OCI-LY7 (cell line): ENCODE results near the gene LRRC4. TPM values are rescaled to one million over a fixed set of nuclear protein-coding genes. Genes with fewer than 3 reads are reported as not detected.

Experiments
- BruUV-seq: library from RNA; stranded (reverse); fragments of 400-500 nt; replicated peaks from 2 replicates; lab custom pipeline; 2021; lab: Mats Ljungman, UMichigan
- CTCF ChIA-PET: fragments of 300-600 bp; sonication (Branson Sonifier 250); formaldehyde crosslinking; loops from one replicate; lab custom pipeline; 2022; ENCODE audit warnings: antibody characterized with exemption; ENCODE audit not compliant: unreplicated experiment; lab: Charles Lee
- POLR2A ChIA-PET: fragments of 300-600 bp; sonication (Branson Sonifier 250); formaldehyde crosslinking; loops from one replicate; lab custom pipeline; 2022; ENCODE audit warnings: antibody characterized with exemption; lab: Charles Lee
- DNase-seq: peaks from one replicate; pipeline ENCODE4 v3.0.0-alpha.2; 2015; ENCODE audit warnings: low spot score
- H2AFZ ChIP-seq: fragments of 200-600 bp; sonication (generic), shearing (Covaris generic); 2 replicates; pipeline ENCODE4 v1.6.1; 2014; ENCODE audit warnings: mild to moderate bottlenecking, antibody characterized with exemption, low read length, moderate library complexity
- H3K27ac ChIP-seq: fragments of 200-600 bp; sonication (generic); 2 replicates; pipeline ENCODE4 v1.5.1; 2014; ENCODE audit warnings: mixed run types, low read depth, mild to moderate bottlenecking, moderate library complexity, low read length, inconsistent platforms; ENCODE audit not compliant: poor library complexity, severe bottlenecking
- H3K36me3 ChIP-seq: fragments of 200-600 bp; sonication (generic); 2 replicates; pipeline ENCODE4 v1.6.1; 2014; ENCODE audit warnings: mild to moderate bottlenecking, antibody characterized with exemption, low read length, moderate library complexity, mixed read lengths; ENCODE audit not compliant: insufficient read depth
- H3K4me1 ChIP-seq: fragments of 200-600 bp; sonication (generic); 2 replicates; pipeline ENCODE4 v1.5.1; 2014; ENCODE audit warnings: mild to moderate bottlenecking, low read length; ENCODE audit not compliant: insufficient read depth, poor library complexity, severe bottlenecking
- H3K4me2 ChIP-seq: fragments of 200-600 bp; sonication (generic); 2 replicates; pipeline ENCODE4 v1.6.1; 2014; ENCODE audit warnings: mild to moderate bottlenecking, low read length
- H3K4me3 ChIP-seq: fragments of 200-600 bp; sonication (generic); 2 replicates; pipeline ENCODE4 v1.5.1; 2014; ENCODE audit warnings: mild to moderate bottlenecking, low read depth, low read length; ENCODE audit not compliant: poor library complexity, severe bottlenecking
- H3K79me2 ChIP-seq: fragments of 200-600 bp; sonication (generic); 2 replicates; pipeline ENCODE4 v1.6.1; 2016; ENCODE audit warnings: low read depth, mild to moderate bottlenecking, low read length, moderate library complexity, mixed read lengths; ENCODE audit not compliant: insufficient read depth
- H3K9me2 ChIP-seq: fragments of 200-600 bp; sonication (generic); 2 replicates; pipeline ENCODE4 v1.6.1; 2016; ENCODE audit warnings: mild to moderate bottlenecking, low read length, mixed read lengths; ENCODE audit not compliant: insufficient read depth
- H3K9me3 ChIP-seq: fragments of 200-600 bp; sonication (generic); 2 replicates; pipeline ENCODE4 v1.6.1; 2014; ENCODE audit warnings: mild to moderate bottlenecking, mixed run types, low read length, mixed read lengths
- H4K20me1 ChIP-seq: fragments of 200-600 bp; sonication (generic); 2 replicates; pipeline ENCODE4 v1.6.1; 2014; ENCODE audit warnings: mild to moderate bottlenecking, antibody characterized with exemption, low read length, moderate library complexity, mixed read lengths; ENCODE audit not compliant: insufficient read depth
- CTCF ChIP-seq: fragments of 200-600 bp; sonication (generic); conservative IDR thresholded peaks from 2 replicates; pipeline ENCODE4 v1.5.1; 2014; ENCODE audit warnings: mild to moderate bottlenecking, antibody characterized with exemption, low read length, moderate library complexity, mixed read lengths
- EZH2phosphoT487 ChIP-seq: fragments of 200-600 bp; sonication (generic); IDR thresholded peaks from 2 replicates; pipeline ENCODE4 v1.6.1; 2018; ENCODE audit warnings: low read depth, borderline replicate concordance, mild to moderate bottlenecking, mixed run types, antibody characterized with exemption, low read length, moderate library complexity, mixed read lengths
- intact Hi-C: fragments of 100-400 bp; cut with micrococcal nuclease; formaldehyde crosslinking; loops from one replicate; pipeline ENCODE4 v1.10.0; 2022; ENCODE audit not compliant: unreplicated experiment
- total RNA-seq, 2 experiments: library from RNA; depleted of rRNA in 1 of 2; stranded (reverse); fragments of >200 nt in 1 of 2; shearing (Covaris generic) in 1 of 2; gene quantifications; 2 replicates each; pipeline ENCODE4 v1.2.3, GENCODE V29; 2014 to 2022

The LRRC4 gene
- total RNA-seq, 2 experiments from 2014 or later = not detected

DNA sequence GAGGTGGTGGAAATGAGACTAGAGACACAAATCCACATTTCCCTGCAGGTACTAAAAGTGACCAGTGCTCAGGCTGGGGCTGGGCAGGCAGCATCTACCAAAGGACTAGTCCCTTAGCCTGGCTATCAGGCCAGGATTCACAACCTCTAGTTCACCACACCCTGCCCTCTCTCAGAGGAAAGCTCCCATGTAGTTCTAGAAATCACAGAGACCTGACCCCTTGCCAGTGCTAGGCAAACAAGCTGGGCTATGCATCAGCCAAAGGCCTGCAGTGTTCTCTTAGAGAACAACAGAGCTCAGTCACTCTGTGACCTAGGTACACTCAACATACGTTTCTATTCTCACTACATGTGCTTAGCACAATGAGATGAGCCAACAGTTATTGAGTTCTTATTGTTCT is 26.7 kb upstream of the LRRC4 start:
- TF ChIP-seq CTCF = no peak
- TF ChIP-seq EZH2phosphoT487 = no peak
- no peak overlapping the region for H2AFZ ChIP-seq
- intact Hi-C loops = no loop called here
- DNase-seq = no peak
- H3K79me2 ChIP-seq = no peaks in the 10 kb centered on the region
- no peaks in the 10 kb centered on the region for H3K9me2 ChIP-seq
- H3K4me1 ChIP-seq = peaks cover 3% of the 10 kb centered on the region
- POLR2A ChIA-PET = interaction anchor here (0.6 to 2.0 kb wide), 4 partner anchors 11 to 120 kb away, joined by 3 to 7 read pairs (median 4); no protein-coding TSS in a partner anchor
- H3K4me3 ChIP-seq = no peak overlapping the region
- no peaks in the 10 kb centered on the region for H3K9me3 ChIP-seq
- H3K36me3 ChIP-seq = no peaks in the 10 kb centered on the region; the same call in 1 of the 2 replicates
- H3K4me2 ChIP-seq = no peak overlapping the region
- H4K20me1 ChIP-seq = no peaks in the 10 kb centered on the region
- CTCF ChIA-PET = no interaction called here
- BruUV-seq = no TSS peak
- no peak overlapping the region for H3K27ac ChIP-seq

DNA sequence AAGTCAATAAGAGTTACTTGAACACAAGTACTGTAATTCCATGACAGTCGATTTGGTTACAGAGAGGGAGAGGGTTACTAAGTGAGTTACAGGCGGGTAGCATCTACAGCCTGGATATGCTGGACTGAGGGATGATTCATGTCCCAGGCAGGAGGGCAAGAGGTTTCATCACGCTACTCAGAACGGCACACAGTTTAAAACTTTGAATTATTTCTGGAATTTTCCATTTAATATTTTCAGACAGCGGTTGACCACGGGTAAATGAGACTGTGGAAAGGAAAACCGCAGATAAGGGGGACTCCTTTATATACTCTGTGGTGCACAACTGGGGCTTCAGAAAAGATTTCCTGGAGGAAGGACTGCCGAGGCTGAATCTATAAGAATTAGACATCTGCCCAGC is 25.7 kb upstream of the LRRC4 start:
- Histone ChIP-seq H2AFZ (no peak overlapping the region), H3K4me2 (no peak overlapping the region), H3K9me2 (no peaks in the 10 kb centered on the region), H4K20me1 (no peaks in the 10 kb centered on the region), H3K4me1 (peaks cover 7% of the 10 kb centered on the region), H3K36me3 (no peaks in the 10 kb centered on the region; the same call in 1 of the 2 replicates), H3K27ac (no peak overlapping the region), H3K79me2 (no peaks in the 10 kb centered on the region), H3K9me3 (no peaks in the 10 kb centered on the region), H3K4me3 (no peak overlapping the region)
- no peak for DNase-seq
- no TSS peak for BruUV-seq
- no peak for TF ChIP-seq EZH2phosphoT487
- no peak for TF ChIP-seq CTCF
- ChIA-PET CTCF (no interaction called here), POLR2A (interaction anchor here (2.4 kb wide), 1 partner anchor 22 kb away, joined by 6 read pairs; no protein-coding TSS in a partner anchor)
- intact Hi-C loops = no loop called here

DNA sequence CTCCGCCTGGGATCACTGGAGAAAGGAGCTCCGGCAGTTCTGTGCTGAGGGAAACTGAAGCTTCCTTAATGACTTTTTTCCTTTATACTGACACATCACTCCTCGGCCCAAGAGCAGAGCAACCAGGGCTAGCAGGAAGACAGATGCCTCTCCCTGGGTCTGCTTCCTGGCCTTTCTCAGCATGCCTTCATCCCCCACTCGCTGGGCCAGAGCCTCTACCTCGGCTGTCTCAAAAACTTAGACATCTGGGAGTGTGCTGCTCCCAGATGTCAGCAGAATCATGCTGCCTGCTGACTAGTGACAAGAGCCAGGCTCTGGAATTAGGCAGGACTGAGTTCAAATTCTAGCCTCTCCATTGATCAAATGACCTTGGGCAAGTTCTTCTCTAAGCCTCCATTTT is 24.4 kb upstream of the LRRC4 start:
- no peak for DNase-seq
- H3K4me2 ChIP-seq = no peak overlapping the region
- no peak overlapping the region for H3K27ac ChIP-seq
- no TSS peak for BruUV-seq
- no peaks in the 10 kb centered on the region for H4K20me1 ChIP-seq
- intact Hi-C loops = no loop called here
- no peak for TF ChIP-seq EZH2phosphoT487
- no peak for TF ChIP-seq CTCF
- H2AFZ ChIP-seq = no peak overlapping the region
- CTCF ChIA-PET = interaction anchor here (0.5 kb wide), 1 partner anchor 346 kb away, joined by 3 read pairs; no protein-coding TSS in a partner anchor
- POLR2A ChIA-PET = interaction anchor here (0.6 to 2.4 kb wide), 3 partner anchors 11 to 21 kb away, joined by 3 to 6 read pairs (median 4); no protein-coding TSS in a partner anchor
- no peaks in the 10 kb centered on the region for H3K9me2 ChIP-seq
- peaks cover 7% of the 10 kb centered on the region for H3K4me1 ChIP-seq
- H3K9me3 ChIP-seq = no peaks in the 10 kb centered on the region
- H3K4me3 ChIP-seq = no peak overlapping the region
- H3K79me2 ChIP-seq = no peaks in the 10 kb centered on the region
- H3K36me3 ChIP-seq = no peaks in the 10 kb centered on the region; the same call in 1 of the 2 replicates
